Endothelial cell (in vitro differentiated cells): ENCODE data around the gene FOXC1. TPM values are rescaled to one million over a fixed set of nuclear protein-coding genes. Genes with fewer than 3 reads are reported as not detected.

Experiments used
- DNase-seq: peaks from one replicate; pipeline ENCODE4 v3.0.0; 2021; ENCODE audit warnings: low spot score
- H3K27ac Mint-ChIP-seq: one replicate; pipeline ENCODE4 v1.8.0; 2021; ENCODE audit warnings: mixed read lengths, inconsistent platforms; ENCODE audit not compliant: unreplicated experiment
- H3K27me3 Mint-ChIP-seq: one replicate; pipeline ENCODE4 v1.8.0; 2021; ENCODE audit warnings: mild to moderate bottlenecking, moderate library complexity, mixed read lengths, inconsistent platforms; ENCODE audit not compliant: unreplicated experiment
- H3K36me3 Mint-ChIP-seq: one replicate; pipeline ENCODE4 v1.8.0; 2021; ENCODE audit warnings: mild to moderate bottlenecking, low read depth, mixed read lengths, inconsistent platforms; ENCODE audit not compliant: unreplicated experiment
- H3K4me1 Mint-ChIP-seq: one replicate; pipeline ENCODE4 v1.8.0; 2021; ENCODE audit warnings: mild to moderate bottlenecking, mixed read lengths, inconsistent platforms; ENCODE audit not compliant: unreplicated experiment
- H3K4me3 Mint-ChIP-seq: one replicate; pipeline ENCODE4 v1.8.0; 2021; ENCODE audit warnings: mild to moderate bottlenecking, mixed read lengths, inconsistent platforms; ENCODE audit not compliant: unreplicated experiment
- H3K9me3 Mint-ChIP-seq: one replicate; pipeline ENCODE4 v1.8.0; 2021; ENCODE audit warnings: mixed read lengths, inconsistent platforms; ENCODE audit not compliant: unreplicated experiment
- CTCF ChIP-seq: fragments of 200-600 bp; sonication (generic); IDR thresholded peaks from one replicate; pipeline ENCODE4 v1.5.0; 2021; ENCODE audit warnings: antibody characterized with exemption; ENCODE audit not compliant: unreplicated experiment
- total RNA-seq: library from RNA; stranded (reverse); fragmentation: NEBNext Ultra II Directional; extraction: Animal tissue kit (Norgen Biotek cat#: 25700); gene quantifications from one replicate; pipeline ENCODE4 v1.2.1, GENCODE V29; 2021; ENCODE audit not compliant: unreplicated experiment

FOXC1 gene
- total RNA-seq, 1 donor from 2014 or later = 112 TPM

GRCh38 chr6:1619673-1620503, 10.2 kb downstream of the FOXC1 start:
- Mint-ChIP-seq H3K9me3 (no peaks in the 10 kb centered on the region), H3K27me3 (peaks cover 18% of the 10 kb centered on the region), H3K4me3 (no peak overlapping the region), H3K4me1 (peaks cover 58% of the 10 kb centered on the region), H3K36me3 (peaks cover 26% of the 10 kb centered on the region), H3K27ac (no peak overlapping the region)
- DNase-seq = peak; percentile 52
- no peak for TF ChIP-seq CTCF

- no peak overlapping the region for H3K27ac Mint-ChIP-seq
Observed at GRCh38 chr6:1620504-1621069, 10.9 kb downstream of the FOXC1 start.

GRCh38 chr6:1621070-1621701, 11.5 kb downstream of the FOXC1 start:
- Mint-ChIP-seq H3K27ac (no peak overlapping the region), H3K4me3 (no peak overlapping the region), H3K9me3 (no peaks in the 10 kb centered on the region), H3K36me3 (peaks cover 26% of the 10 kb centered on the region), H3K27me3 (peaks cover 18% of the 10 kb centered on the region), H3K4me1 (peaks cover 62% of the 10 kb centered on the region)
- TF ChIP-seq CTCF = no peak
- DNase-seq = no peak

More at GRCh38 chr6:1620504-1621069, 10.9 kb downstream of the FOXC1 start:
- Mint-ChIP-seq H3K36me3 (peaks cover 28% of the 10 kb centered on the region), H3K9me3 (no peaks in the 10 kb centered on the region), H3K4me3 (no peak overlapping the region), H3K27me3 (peaks cover 18% of the 10 kb centered on the region), H3K4me1 (peaks cover 62% of the 10 kb centered on the region)
- TF ChIP-seq CTCF = no peak
- peak; percentile 24 for DNase-seq

GRCh38 chr6:1622220-1622850, 12.6 kb downstream of the FOXC1 start:
- Mint-ChIP-seq H3K9me3 (no peaks in the 10 kb centered on the region), H3K27me3 (peaks cover 16% of the 10 kb centered on the region), H3K4me1 (peaks cover 62% of the 10 kb centered on the region), H3K27ac (peak overlapping the region; percentile 27), H3K36me3 (peaks cover 22% of the 10 kb centered on the region), H3K4me3 (peak overlapping the region; percentile 28)
- TF ChIP-seq CTCF = no peak
- no peak for DNase-seq
